ENCODE data around the gene SLC25A23. TPM values are rescaled to one million over a fixed set of nuclear protein-coding genes. Genes with fewer than 3 reads are reported as not detected.

The SLC25A23 gene
- total RNA-seq, 1 experiment from 2014 or later = 18.7 TPM

DNA sequence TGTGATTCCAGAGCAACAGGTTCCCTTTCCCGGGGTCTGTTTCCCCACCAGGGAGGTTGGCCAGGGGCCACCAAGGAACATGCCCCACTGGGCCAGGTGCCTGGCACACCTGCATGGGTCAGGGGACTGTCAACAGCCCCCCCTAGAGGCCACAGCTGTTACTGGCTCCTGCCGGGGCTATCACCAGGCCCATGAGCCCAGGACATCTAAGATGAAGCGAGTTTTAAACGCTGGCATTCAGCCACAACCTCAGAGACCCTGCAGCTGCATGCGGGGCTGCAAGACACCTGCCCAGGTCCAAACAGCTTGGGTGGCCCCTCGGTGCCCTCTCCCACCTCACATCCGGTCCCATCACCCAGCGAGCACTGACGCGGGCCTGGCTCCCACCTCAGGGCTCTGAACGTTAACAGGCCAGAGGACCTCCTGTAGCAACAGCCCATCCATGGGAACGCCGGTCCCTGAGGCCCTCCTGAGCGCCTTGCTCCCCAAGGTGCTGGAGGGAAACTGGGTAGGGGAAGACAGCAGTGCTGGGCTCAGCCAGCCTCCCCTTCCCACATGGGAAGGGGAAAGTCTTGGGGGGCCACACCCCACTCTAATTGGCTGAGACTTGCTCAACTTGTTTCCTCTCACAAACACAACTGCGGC lies 47.0 kb downstream of the SLC25A23 start:
- BruUV-seq (replicated peaks) = no TSS peak
- no peaks in the 10 kb centered on the region; the same call in 1 of the 2 replicates for H3K36me3 ChIP-seq (ENCODE audit: control insufficient read depth, insufficient read depth, low read length)
- ChIA-PET CTCF (interaction anchor here (0.6 kb wide), 1 partner anchor 38 kb away, joined by 7 read pairs; no protein-coding TSS in a partner anchor), POLR2A (no interaction called here)
- no peaks in the 10 kb centered on the region for H3K4me1 ChIP-seq (ENCODE audit: control insufficient read depth, insufficient read depth, low read length)
- H3K27ac ChIP-seq (ENCODE audit: low read length) = no peak overlapping the region
- peak; percentile 77 for ATAC-seq
- in situ Hi-C loops (cut with HindIII; ENCODE audit: low pct_unique_long_range_greater_than_20kb, low sequenced_read_pairs) = no loop called here
- no peak for DNase-seq (ENCODE audit: low read depth, low spot score)
- no peak overlapping the region for H3K4me3 ChIP-seq (ENCODE audit: low read depth in 2 of 2, low read length in 2 of 2)
- intact Hi-C loops (cut with micrococcal nuclease; ENCODE audit: unreplicated experiment) = no loop called here
- TF ChIP-seq, protein P1, sequence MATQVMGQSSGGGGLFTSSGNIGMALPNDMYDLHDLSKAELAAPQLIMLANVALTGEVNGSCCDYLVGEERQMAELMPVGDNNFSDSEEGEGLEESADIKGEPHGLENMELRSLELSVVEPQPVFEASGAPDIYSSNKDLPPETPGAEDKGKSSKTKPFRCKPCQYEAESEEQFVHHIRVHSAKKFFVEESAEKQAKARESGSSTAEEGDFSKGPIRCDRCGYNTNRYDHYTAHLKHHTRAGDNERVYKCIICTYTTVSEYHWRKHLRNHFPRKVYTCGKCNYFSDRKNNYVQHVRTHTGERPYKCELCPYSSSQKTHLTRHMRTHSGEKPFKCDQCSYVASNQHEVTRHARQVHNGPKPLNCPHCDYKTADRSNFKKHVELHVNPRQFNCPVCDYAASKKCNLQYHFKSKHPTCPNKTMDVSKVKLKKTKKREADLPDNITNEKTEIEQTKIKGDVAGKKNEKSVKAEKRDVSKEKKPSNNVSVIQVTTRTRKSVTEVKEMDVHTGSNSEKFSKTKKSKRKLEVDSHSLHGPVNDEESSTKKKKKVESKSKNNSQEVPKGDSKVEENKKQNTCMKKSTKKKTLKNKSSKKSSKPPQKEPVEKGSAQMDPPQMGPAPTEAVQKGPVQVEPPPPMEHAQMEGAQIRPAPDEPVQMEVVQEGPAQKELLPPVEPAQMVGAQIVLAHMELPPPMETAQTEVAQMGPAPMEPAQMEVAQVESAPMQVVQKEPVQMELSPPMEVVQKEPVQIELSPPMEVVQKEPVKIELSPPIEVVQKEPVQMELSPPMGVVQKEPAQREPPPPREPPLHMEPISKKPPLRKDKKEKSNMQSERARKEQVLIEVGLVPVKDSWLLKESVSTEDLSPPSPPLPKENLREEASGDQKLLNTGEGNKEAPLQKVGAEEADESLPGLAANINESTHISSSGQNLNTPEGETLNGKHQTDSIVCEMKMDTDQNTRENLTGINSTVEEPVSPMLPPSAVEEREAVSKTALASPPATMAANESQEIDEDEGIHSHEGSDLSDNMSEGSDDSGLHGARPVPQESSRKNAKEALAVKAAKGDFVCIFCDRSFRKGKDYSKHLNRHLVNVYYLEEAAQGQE (IDR thresholded peaks at IDR 0.05; ENCODE audit: insufficient read depth in 1 of 2, low read depth in 2 of 2, low read length in 1 of 2) = no peak
- no peak for TF ChIP-seq SIN3A (IDR thresholded peaks at IDR 0.05; ENCODE audit: borderline replicate concordance, insufficient read depth, low read depth, low read length)
- no peak for TF ChIP-seq TCF7L2 (IDR thresholded peaks at IDR 0.05; ENCODE audit: low read depth, low read length)
- TF ChIP-seq, protein P2, sequence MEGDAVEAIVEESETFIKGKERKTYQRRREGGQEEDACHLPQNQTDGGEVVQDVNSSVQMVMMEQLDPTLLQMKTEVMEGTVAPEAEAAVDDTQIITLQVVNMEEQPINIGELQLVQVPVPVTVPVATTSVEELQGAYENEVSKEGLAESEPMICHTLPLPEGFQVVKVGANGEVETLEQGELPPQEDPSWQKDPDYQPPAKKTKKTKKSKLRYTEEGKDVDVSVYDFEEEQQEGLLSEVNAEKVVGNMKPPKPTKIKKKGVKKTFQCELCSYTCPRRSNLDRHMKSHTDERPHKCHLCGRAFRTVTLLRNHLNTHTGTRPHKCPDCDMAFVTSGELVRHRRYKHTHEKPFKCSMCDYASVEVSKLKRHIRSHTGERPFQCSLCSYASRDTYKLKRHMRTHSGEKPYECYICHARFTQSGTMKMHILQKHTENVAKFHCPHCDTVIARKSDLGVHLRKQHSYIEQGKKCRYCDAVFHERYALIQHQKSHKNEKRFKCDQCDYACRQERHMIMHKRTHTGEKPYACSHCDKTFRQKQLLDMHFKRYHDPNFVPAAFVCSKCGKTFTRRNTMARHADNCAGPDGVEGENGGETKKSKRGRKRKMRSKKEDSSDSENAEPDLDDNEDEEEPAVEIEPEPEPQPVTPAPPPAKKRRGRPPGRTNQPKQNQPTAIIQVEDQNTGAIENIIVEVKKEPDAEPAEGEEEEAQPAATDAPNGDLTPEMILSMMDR (IDR thresholded peaks at IDR 0.05) = peak; percentile 78
- TF ChIP-seq POLR2AphosphoS5 (IDR thresholded peaks at IDR 0.05; ENCODE audit: low read depth, low read length) = no peak
- H3K27me3 ChIP-seq (ENCODE audit: control insufficient read depth, insufficient read depth, low read length) = no peaks in the 10 kb centered on the region
- no peaks in the 10 kb centered on the region for H3K9me3 ChIP-seq (ENCODE audit: control insufficient read depth, insufficient read depth, low read depth, low read length)

DNA sequence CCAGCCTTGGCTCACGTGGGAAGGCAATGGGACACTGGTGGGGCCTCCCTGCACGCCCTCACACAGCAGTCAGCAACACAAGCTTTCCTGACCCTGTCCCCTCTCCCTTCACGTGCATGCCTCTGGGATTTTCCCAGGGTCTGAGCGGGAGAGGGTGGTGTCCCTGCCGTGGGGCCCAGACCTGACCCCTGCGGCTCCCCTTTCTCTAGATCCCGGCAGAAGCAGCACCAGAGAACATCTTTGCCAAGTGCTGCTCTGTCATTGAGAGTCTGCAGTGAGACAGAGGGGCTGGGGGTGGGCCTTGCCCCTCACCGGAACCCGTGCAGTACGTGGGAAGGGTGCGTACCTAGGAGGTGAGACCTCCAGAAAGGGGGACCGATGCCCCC lies 47.5 kb downstream of the SLC25A23 start:
- Histone ChIP-seq H3K9me3 (ENCODE audit: control insufficient read depth, insufficient read depth, low read depth, low read length) (no peaks in the 10 kb centered on the region), H3K4me1 (ENCODE audit: control insufficient read depth, insufficient read depth, low read length) (no peaks in the 10 kb centered on the region), H3K27ac (ENCODE audit: low read length) (no peak overlapping the region), H3K36me3 (ENCODE audit: control insufficient read depth, insufficient read depth, low read length) (no peaks in the 10 kb centered on the region; the same call in 1 of the 2 replicates), H3K27me3 (ENCODE audit: control insufficient read depth, insufficient read depth, low read length) (no peaks in the 10 kb centered on the region), H3K4me3 (ENCODE audit: low read depth in 2 of 2, low read length in 2 of 2) (no peak overlapping the region)
- no peak for TF ChIP-seq POLR2AphosphoS5 (IDR thresholded peaks at IDR 0.05; ENCODE audit: low read depth, low read length)
- TF ChIP-seq, protein P2 (IDR thresholded peaks at IDR 0.05) = no peak
- TF ChIP-seq TCF7L2 (IDR thresholded peaks at IDR 0.05; ENCODE audit: low read depth, low read length) = no peak
- TF ChIP-seq SIN3A (IDR thresholded peaks at IDR 0.05; ENCODE audit: borderline replicate concordance, insufficient read depth, low read depth, low read length) = no peak
- TF ChIP-seq, protein P1 (IDR thresholded peaks at IDR 0.05; ENCODE audit: insufficient read depth in 1 of 2, low read depth in 2 of 2, low read length in 1 of 2) = no peak
- BruUV-seq (replicated peaks) = no TSS peak
- in situ Hi-C loops (cut with HindIII; ENCODE audit: low pct_unique_long_range_greater_than_20kb, low sequenced_read_pairs) (no loop called here), intact Hi-C loops (cut with micrococcal nuclease; ENCODE audit: unreplicated experiment) (no loop called here)
- no peak for DNase-seq (ENCODE audit: low read depth, low spot score)
- ChIA-PET CTCF (no interaction called here), POLR2A (no interaction called here)
- peak; percentile 57 for ATAC-seq
